Measurements from ENCODE around the gene PLCB3. TPM values are rescaled to one million over a fixed set of nuclear protein-coding genes. Genes with fewer than 3 reads are reported as not detected.

The PLCB3 gene
- total and polyA plus RNA-seq, 2 of the 13 experiments (the other 11 are each of a cell fraction or from before 2014, with no cell fraction given), result 7.5 to 13.8 TPM

GRCh38 chr11:64246871-64247728 lies 4.2 kb upstream of the PLCB3 start, which contains the start of gene PPP1R14B (continued):
- TF ChIP-seq ZBTB1 (CRISPR knock-in tag; IDR thresholded peaks at IDR 0.05; ENCODE audit: borderline replicate concordance) (no peak), BHLHE40 (IDR thresholded peaks at IDR 0.05; ENCODE audit: low read length) (no peak), GZF1 (CRISPR knock-in tag; IDR thresholded peaks at IDR 0.05) (no peak), ZNF670 (CRISPR knock-in tag; IDR thresholded peaks at IDR 0.05; ENCODE audit: borderline replicate concordance) (no peak), GTF3A (CRISPR knock-in tag; conservative IDR thresholded peaks at IDR 0.05) (no peak), PPARG (CRISPR knock-in tag; conservative IDR thresholded peaks at IDR 0.05) (0 out of 2 replicates have a peak, but pooled peaks have one; percentile 7), FOXJ3 (CRISPR knock-in tag; IDR thresholded peaks at IDR 0.05; ENCODE audit: borderline replicate concordance) (no peak), TCF12 (IDR thresholded peaks at IDR 0.05) (no peak), TCF12 (CRISPR knock-in tag; IDR thresholded peaks at IDR 0.05) (no peak), ZIK1 (CRISPR knock-in tag; IDR thresholded peaks at IDR 0.05; ENCODE audit: borderline replicate concordance, low read depth) (no peak; the same call in 1 of the 2 replicates), EHMT2 (IDR thresholded peaks at IDR 0.05; ENCODE audit: borderline replicate concordance, low read depth, low read length) (no peak), CREB3 (CRISPR knock-in tag; IDR thresholded peaks at IDR 0.05) (no peak), ZNF335 (CRISPR knock-in tag; IDR thresholded peaks at IDR 0.05) (peak; percentile 66; the same call in 1 of the 2 replicates), SOX5 (CRISPR knock-in tag; IDR thresholded peaks at IDR 0.05; ENCODE audit: borderline replicate concordance) (no peak), KAT7 (CRISPR knock-in tag; IDR thresholded peaks at IDR 0.05; ENCODE audit: borderline replicate concordance) (no peak; the same call in 1 of the 2 replicates), ZBTB42 (CRISPR knock-in tag; IDR thresholded peaks at IDR 0.05) (peak; percentile 84; the same call in 1 of the 2 replicates), ATF3 (CRISPR knock-in tag; IDR thresholded peaks at IDR 0.05) (no peak), TSC22D2 (CRISPR knock-in tag; IDR thresholded peaks at IDR 0.05; ENCODE audit: borderline replicate concordance) (no peak), NFRKB (IDR thresholded peaks at IDR 0.05) (no peak), ATF6 (CRISPR knock-in tag; conservative IDR thresholded peaks at IDR 0.05) (0 out of 2 replicates have a peak, but pooled peaks have one; percentile 65), HNRNPLL (IDR thresholded peaks at IDR 0.05; ENCODE audit: low read depth, low read length, poor library complexity, severe bottlenecking) (peak; percentile 84)
- TF ChIP-seq, protein P1, sequence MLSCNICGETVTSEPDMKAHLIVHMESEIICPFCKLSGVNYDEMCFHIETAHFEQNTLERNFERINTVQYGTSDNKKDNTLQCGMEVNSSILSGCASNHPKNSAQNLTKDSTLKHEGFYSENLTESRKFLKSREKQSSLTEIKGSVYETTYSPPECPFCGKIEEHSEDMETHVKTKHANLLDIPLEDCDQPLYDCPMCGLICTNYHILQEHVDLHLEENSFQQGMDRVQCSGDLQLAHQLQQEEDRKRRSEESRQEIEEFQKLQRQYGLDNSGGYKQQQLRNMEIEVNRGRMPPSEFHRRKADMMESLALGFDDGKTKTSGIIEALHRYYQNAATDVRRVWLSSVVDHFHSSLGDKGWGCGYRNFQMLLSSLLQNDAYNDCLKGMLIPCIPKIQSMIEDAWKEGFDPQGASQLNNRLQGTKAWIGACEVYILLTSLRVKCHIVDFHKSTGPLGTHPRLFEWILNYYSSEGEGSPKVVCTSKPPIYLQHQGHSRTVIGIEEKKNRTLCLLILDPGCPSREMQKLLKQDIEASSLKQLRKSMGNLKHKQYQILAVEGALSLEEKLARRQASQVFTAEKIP (CRISPR knock-in tag; IDR thresholded peaks at IDR 0.05; ENCODE audit: borderline replicate concordance), result no peak
- TF ChIP-seq, protein P2, sequence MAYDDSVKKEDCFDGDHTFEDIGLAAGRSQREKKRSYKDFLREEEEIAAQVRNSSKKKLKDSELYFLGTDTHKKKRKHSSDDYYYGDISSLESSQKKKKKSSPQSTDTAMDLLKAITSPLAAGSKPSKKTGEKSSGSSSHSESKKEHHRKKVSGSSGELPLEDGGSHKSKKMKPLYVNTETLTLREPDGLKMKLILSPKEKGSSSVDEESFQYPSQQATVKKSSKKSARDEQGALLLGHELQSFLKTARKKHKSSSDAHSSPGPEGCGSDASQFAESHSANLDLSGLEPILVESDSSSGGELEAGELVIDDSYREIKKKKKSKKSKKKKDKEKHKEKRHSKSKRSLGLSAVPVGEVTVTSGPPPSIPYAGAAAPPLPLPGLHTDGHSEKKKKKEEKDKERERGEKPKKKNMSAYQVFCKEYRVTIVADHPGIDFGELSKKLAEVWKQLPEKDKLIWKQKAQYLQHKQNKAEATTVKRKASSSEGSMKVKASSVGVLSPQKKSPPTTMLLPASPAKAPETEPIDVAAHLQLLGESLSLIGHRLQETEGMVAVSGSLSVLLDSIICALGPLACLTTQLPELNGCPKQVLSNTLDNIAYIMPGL (CRISPR knock-in tag; IDR thresholded peaks at IDR 0.05; ENCODE audit: borderline replicate concordance in 1 of 2, low read depth in 1 of 2), result peak; percentile 24 to 44; a peak in 2 of 4 replicates
